Loucy (cell line): ENCODE measurements around the gene GALNT9.

Experiments
- EZH2phosphoT487 ChIP-seq: fragments of 200-600 bp; IDR thresholded peaks from 2 replicates; pipeline ENCODE4 v1.6.1; 2018; ENCODE audit warnings: antibody characterized with exemption, mild to moderate bottlenecking, moderate library complexity, borderline replicate concordance
- TF ChIP-seq, protein P1 (sequence below): fragments of 200-600 bp; sonication (generic); conservative IDR thresholded peaks from 2 replicates; pipeline ENCODE4 v1.5.1; 2014; ENCODE audit warnings: mild to moderate bottlenecking, antibody characterized with exemption, low read length

DNA sequence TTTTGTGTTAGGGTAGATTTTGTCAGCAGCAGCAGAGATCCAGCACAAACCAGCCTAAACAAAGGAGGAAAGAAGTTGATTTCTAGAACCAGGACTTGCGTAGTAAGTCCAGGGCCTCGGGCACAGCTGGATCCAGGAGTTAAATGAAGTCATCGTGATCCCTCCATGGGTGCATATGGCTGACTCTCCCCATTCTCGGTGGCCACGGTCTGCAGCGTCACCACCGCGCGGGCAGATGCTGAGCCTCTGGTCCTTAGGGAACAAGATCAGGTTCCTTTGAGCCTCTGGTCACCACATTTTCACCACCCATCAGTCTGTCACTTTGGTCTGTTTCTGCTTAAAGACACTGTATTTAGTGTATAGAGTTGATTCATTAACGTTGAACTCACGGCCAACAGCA lies 14.8 kb upstream of the GALNT9 start:
- TF ChIP-seq, protein P1, sequence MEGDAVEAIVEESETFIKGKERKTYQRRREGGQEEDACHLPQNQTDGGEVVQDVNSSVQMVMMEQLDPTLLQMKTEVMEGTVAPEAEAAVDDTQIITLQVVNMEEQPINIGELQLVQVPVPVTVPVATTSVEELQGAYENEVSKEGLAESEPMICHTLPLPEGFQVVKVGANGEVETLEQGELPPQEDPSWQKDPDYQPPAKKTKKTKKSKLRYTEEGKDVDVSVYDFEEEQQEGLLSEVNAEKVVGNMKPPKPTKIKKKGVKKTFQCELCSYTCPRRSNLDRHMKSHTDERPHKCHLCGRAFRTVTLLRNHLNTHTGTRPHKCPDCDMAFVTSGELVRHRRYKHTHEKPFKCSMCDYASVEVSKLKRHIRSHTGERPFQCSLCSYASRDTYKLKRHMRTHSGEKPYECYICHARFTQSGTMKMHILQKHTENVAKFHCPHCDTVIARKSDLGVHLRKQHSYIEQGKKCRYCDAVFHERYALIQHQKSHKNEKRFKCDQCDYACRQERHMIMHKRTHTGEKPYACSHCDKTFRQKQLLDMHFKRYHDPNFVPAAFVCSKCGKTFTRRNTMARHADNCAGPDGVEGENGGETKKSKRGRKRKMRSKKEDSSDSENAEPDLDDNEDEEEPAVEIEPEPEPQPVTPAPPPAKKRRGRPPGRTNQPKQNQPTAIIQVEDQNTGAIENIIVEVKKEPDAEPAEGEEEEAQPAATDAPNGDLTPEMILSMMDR = no peak
- TF ChIP-seq EZH2phosphoT487 = no peak
